HG02571 (cell line): ENCODE results near the gene AGR2.
A peak's percentile ranks its signal among the peaks of the same experiment; 100 is the strongest.
"Not testable (repeated sequence)": the region's sequence is repeated elsewhere in the genome, so short reads cannot be mapped to it uniquely, and the experiment has no call there.

ENCODE experiments used
- ATAC-seq: cut with Tn5 transposase; IDR thresholded peaks from one replicate; pipeline ENCODE4 v1.9.1; 2021; ENCODE audit warnings: mild to moderate bottlenecking, moderate library complexity; ENCODE audit not compliant: unreplicated experiment

AGR2 gene

DNA sequence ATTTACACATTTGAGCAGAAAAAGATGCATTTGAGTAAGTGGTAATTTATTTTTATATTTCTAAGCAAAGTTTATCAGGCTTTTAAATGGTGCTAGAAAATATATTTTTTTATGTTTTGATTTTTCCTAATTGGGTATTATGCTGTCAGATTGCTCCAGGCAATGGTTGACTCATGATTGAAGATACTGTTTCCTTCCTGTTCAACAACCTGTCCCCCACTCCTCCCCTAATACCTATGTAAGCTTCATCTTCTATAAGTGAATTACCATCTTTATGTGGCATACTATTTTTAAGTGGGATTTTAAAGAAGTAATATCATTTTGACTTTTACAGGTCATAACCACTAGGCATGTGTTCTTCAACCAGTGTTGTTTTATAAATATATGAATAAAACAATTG lies 29.8 kb downstream of the AGR2 start:
- no peak for ATAC-seq

DNA sequence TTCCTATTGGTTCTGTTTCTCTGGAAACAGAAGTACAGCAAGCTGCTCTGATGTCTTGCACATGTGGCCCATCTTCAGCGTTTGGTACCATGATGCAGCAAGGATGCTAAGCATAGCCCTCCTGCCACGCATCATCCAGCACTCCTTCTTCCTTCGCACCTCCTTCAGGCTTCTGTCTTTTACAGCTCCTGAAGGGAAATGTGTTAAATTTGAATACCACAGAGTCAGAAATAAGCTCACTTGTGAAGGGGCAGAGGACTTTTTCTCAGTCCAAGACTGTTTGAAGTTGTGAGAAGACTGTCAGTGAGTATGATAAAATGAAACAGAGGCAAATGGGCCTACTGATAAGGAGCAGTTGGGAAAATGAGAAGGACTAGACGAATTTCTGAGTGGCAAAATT lies 30.5 kb downstream of the AGR2 start:
- no peak for ATAC-seq

DNA sequence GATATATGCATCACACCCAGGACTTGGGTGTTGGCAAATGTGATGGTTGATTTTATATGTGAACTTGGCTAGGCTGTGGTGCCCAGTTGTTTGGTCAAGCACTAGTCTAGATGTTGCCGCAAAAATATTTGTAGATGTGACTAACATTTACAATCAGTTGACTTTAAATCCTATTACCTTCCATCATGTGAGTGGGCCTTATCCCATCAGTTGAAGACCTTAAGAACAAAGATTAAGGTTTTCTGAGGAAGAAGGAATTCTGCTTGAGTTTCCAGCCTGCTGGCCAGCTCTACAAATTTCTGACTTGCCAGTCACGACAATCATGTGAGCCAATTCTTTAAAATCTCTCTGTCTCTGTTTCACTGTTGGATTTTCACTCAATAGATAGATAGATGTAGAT lies 30.9 kb downstream of the AGR2 start:
- no peak for ATAC-seq

DNA sequence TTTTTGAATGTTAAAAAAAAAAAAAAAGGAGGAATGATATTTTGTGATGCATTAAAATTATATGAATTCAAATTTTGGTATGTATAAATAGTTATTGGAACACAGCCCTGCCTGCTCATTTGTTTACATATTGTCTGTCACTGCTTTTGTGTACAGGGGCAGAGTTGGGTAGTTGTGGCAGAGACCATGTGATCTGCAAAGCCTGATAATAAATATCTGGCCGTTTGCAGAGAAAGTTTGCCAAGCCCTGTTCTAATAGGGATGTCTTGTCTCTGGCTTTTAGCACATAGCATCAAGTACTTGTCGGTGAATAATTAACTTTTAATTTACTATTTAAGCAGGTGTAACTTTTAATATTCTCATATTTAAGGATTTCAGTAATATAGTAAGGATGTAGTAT lies 31.5 kb downstream of the AGR2 start:
- ATAC-seq: no peak

DNA sequence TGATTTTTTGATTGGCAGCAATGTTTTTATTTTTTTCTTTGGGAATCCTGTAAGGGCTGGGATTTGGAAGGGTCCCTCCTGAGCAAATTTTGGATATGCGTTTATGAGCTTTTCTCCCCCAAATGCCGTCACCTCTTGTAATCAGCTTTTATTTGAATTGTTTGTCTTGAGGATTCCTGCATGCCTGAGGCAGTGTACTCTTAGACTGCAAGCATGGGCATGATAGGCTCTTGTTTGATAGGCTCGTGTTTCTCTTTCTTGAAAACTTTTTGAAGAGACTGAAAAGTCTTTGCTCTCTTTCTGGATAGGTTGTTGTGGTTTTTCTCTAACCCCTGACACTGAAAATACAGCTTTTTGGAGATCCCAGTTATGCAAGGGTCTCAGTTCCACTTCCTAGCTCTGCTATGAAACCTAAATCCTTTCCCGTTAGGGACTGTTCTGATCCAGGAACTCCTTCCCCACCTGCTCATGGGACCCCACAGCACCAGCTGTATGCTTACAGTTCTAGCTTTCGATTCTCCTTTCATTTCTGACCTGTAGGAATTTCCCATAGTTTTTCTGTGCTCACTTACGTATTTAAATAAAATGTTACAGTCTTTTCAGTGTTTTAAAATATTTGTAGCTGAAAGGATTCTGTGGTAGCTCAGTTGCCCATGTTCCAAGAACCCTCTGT lies 34.0 kb downstream of the AGR2 start:
- ATAC-seq: no peak

DNA sequence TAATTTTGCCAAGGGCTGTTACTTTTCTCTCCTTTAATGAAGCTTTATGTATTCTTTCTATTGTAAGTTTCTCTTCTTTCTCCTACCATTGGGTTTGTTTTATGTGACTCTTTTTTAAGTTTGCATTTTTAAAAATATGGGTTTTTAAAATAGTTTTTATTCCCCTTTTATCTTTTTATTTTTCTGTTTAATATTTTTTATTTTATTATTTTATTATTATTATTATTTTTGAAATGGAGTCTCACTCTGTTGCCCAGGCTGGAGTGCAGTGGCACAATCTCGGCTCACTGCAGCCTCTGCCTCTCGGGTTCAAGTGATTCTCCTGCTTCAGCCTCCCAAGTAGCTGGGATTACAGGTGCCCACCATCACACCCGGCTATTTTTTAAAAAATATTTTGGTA lies 34.8 kb downstream of the AGR2 start:
- not testable (repeated sequence) for ATAC-seq

DNA sequence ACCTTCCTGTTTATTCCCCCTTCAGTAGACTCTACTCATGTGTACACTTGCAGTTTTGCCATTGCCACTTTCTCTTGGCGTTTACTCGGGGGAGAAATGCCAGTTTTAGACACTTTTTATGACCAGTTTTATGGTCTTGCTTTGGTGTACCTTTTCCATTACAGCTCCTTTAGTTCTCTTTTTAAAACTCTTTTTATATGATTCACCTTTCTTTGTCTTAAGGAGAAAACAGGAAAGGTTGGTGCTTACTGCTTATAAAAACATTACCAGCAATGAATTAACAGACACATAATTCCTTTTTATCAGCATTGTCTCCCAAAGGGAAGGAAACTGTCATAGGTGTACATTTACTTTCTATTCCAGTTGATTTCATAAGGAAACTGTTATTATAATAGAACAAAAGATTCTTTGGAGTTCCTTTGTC lies 39.4 kb downstream of the AGR2 start:
- no peak for ATAC-seq

DNA sequence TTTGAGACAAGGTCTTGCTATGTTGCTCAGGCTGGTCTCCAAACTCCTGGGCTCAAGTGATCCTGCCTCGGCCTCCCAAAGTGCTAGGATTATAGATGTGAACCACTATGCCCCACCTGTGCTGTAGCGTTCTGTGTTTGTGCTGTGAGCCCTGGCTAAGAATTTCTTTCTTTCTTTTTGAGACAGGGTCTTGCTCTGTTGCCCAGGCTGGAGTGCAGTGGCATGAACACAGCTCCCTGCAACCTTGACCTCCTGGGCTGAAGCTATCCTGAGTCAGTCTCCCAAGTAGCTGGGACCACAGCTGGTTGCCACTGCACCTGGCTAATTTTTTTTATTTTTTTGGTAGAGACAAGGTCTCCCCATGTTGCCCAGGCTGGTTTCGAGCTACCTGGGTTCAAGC lies 39.9 kb downstream of the AGR2 start:
- no peak for ATAC-seq

DNA sequence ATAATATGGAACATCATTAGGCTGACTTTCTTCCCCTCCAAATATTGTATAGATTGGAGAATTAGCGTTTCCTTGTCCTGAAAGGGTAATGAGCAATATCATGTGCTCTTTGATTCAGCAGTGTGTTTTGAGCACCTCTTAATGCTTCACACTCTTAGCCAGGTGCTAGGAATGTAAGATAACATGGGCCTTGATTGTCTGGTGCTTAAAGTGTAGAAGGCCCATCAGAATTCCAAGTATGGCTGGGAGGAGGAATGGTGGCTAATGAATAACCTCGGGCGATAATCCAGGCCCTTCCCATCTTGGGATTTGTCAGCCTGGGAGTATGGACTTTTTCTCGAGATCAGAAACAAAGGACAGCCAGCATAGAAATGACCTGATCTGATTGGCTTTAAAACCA lies 42.6 kb downstream of the AGR2 start:
- no peak for ATAC-seq

DNA sequence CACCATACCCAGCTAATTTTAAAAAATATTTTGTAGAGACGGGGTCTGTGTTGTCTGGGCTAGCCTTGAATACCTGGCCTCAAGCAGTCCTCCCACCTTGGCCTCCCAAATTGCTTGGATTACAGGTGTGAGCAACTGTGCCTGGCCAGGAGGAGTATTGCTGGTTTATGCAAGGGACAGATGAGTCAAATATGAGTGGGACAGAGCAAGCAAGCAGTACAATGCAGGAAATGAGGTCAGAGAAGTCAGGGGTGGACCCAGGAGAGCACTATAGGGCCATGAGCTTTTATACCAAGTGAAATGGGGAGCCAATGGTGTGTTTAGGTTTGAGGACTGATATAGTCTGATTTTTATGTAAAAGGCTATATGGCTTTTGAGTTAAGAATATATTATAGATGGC lies 45.0 kb downstream of the AGR2 start:
- no peak for ATAC-seq

DNA sequence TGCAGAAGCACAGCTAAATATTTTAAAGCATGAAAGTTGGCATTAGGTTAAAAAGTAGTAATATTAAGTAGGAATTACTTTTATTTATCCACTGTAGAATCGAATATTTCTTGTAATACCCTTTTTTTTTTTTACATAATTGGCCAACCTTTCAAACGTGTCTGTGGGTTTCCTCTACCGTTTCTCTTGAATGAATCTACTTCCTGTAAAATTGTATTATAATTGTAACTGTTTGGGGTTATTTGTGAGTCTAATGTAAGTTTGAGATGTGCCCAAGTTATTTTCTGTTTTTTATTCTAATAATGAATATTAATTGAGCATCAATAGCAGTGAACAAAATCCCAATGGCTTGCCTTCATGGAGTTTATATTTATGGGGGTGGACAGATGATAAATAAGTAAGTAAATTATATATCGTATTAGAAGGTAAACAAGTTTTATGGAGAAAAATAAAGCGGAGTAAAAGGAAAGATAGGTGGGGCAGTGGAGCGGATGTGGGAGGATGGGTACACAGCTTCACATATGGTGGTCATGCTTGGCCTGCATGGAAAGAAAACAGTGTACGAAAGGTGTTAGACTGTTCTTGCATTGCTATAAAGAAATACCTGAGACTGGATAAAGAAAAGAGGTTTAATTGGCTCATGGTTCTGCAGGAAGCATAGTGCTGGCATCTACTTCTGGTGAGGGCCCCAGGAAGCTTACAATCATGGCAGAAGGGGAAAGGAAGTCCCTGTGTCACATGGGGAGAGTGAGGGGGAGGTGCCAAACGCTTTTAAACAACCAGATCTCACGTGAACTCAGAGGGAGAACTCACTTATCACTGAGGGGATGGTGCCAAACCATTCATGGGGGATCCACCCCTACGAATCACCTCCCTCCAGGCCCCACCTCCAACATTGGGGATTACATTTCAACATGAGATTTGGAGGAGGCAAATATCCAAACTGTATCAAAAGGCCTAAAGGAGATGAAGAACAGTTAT lies 45.9 kb downstream of the AGR2 start:
- ATAC-seq: no peak

DNA sequence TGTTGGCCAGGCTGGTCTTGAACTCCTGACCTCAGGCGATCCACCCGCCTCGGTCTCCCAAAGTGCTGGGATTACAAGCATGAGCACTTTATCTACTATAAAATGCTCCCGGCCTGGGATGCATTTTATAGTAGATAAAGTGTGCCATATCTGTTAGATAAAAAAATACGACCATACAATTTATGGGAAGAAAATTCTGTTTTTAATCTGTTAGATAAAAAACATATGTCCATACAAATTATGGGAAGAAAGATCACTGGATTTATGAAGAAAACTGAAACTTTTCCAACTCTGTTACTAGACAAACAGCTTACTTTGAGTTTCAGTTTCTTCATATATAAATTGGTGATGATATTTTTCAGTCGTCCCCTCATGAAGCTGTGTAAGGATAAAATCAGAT lies 46.8 kb downstream of the AGR2 start:
- ATAC-seq: no peak

DNA sequence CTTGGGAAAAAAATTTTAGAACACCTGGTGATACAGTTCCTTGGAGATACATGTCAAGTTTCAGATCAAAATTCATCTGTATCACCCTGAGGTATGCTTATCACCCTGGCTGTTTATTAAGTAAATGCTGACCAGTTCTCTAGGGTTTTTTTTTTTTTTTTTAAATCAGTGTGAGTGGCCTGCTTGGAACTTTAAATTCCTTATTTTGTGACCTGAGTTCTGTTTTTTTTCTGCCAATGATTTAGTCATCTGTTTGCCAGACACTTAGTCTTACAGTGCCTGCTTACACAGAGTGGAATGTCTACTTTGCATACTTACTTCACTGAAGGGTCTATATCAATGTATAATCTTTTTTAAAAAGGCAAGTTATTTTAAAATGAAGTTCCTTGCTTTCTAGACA lies 49.4 kb downstream of the AGR2 start:
- ATAC-seq: no peak

DNA sequence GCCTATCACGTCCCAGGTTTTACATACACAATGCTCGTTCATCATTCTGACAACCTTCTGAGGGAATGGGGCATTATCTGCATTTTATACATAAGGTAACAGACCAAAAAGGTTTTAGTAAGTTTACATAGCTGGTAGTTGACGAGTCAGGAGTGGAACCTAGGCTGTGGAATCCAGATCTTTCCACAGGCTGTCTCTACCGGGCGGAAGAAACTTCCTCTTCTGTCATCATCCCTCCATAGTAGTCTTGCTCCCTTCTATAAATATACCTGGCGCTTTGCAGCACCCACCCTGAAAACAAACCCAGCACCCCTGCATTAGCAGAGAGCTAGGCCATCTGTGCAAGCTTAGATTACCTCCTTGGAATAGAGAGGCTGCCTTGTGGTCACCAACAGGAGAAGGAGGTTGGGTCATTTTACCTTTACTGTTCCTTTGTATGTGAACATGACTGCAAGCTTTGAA lies 49.9 kb downstream of the AGR2 start:
- ATAC-seq: no peak

DNA sequence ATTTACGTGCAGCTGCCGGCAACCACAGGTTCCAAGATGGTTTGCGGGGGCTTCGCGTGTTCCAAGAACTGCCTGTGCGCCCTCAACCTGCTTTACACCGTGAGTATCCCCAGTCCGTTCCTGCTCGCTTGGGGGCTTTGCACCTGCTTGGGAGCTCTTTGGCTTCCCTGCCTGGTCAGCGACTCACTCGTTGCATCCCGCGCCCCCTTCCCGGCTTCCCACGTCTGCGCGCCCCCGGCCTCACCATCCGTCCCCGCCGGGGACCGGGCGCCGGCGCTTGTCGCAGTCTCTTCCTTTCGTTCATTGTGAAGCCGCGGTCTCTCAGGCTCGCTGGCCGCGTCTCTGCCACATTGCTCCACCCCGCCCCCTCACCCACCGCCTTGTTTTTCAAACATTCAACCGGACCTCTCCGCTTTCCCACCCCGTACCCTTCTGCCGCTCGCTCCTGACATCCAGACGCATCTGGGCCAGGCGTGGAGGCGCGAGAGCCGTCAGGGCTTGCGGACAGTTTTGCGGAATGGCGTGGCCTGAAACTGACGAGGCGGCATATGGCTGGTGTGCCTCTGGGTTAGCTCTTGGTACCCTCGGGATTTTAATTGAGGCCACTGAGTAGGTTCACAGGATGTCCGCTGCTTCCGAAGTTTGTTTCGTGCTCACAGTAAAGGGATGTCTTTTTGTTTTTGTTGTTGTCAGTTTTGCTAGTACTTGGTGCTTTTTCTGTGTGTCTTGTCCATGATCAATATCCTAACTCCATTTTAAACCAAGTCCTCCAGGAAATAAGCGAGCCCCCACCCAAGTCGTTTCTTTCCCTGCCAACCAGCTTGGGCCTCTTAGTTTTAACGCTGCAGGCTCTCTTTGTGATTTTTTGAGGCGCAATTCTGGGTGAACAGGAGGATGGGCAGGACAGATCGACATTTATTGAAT lies 50.6 kb downstream of the AGR2 start:
- ATAC-seq: no peak

DNA sequence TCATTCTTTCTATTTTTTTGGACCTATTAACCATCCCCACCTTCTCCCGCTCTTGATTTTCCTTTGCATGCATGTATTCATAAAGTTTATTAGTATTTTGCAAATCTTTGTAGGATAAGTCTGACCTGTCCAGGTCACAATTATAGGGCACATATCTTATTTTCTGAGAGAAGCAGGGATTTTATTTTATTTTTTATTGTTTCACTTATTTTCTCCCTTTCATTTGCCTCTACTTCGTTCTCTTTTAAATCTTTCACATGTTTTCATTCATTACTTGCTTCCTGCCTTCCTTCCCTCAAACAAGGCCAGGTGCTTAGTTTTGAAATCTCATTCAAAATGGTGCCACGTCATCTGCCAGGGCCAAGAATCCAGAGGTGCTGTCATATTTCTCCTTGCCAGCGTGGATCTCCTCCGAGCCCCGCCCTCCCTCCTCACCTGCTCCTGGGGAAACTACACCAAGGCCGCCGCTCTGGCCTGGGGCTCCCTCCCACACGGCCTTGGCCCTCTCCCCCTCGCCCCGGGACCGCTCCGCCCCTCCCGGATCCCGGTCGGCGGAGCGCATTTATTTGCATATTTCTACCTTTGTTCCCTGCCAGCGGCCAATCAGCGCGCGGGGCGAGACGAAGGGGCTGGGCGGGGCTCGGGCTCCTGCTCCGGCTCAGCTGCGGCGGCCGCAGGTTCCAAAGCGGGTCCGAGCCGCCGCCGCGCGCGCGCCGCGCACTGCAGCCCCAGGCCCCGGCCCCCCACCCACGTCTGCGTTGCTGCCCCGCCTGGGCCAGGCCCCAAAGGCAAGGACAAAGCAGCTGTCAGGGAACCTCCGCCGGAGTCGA lies 51.5 kb downstream of the AGR2 start, which contains the start of gene TSPAN13:
Gene TSPAN13, plus strand, starts transcription at position 654 of the 830 bp plus-strand sequence. CDS start 213 bp downstream, outside the sequence.
- peak; percentile 76 for ATAC-seq

DNA sequence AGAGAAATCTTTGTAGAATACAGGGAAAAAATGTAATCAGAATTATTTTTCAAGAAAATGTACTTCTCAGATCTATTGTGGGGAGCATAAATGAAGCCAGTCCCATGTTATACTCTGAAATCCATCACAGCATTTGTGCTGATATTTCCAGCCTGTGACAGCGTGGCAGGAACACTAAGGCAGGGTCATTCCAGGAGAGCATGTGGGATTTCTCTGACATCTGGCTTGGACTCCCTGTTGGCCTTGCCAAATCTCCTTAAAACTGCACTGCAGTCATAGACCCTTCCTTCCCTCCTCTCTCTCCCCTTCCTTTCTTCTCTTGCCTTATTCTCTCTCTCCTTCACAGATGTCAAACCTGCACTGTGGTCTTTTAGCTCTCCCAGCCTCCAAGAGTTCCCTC lies 57.7 kb downstream of the AGR2 start:
- no peak for ATAC-seq

DNA sequence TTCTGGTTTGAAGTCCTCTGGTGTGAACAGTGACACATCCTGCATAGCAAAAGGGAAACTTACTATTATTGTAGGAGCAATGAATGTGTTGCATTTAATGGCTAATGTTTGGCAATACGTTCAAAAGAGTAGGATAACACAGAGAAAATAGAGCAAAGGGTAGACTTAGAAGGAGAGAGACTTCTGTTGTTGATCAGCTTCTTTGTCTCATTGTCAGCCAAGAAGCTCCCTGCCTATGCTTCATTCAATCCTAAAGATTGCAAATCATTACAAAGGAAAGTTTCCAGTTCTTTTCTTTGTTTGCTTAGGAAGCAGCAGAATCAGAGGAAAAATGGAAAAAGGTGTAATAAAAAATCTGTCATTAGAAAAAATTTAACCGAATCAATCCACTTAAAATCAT lies 59.2 kb downstream of the AGR2 start:
- no peak for ATAC-seq

DNA sequence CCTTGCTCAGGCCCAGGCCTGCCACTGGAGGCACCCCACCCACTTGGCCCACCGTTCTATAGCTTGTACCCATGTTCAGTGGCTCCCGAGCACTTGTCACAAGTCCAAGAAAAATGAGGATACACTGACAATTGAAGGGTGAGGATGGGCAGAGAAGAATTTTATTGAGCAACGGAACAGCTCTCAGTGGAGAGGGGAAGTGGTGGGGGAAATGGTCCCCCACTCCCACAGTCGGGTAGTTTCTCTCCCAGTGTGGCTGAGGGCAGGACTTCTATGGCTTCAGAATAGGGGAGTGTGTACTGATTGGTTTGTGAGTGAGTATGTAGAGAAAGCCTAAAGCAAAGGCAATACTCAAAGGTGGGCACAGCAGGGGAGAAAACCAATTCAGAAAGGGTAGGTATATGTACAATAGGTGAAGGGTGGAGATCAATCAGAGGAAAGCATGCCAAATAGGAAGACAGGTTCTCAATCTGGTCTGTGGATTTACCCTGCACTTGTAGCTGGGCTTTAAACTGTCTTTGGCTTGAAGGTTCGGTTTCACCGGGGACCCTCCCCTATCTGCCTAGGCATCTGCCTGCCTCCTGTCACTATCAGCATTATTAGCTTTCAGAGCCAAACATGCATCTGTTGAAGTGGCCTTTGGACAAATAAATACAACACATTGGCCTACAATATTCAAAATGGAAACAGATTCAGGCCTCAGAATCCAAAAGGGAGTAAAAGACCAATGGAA lies 60.1 kb downstream of the AGR2 start:
- ATAC-seq: no peak
